K562 (cell line): ENCODE results near the gene TP63. TPM values are rescaled to one million over a fixed set of nuclear protein-coding genes. Genes with fewer than 3 reads are reported as not detected.

Experiments
- ATAC-seq: fragments of 200-7000 bp; cut with Tn5 transposase; 3 replicates; pipeline ENCODE4 v1.9.1; 2020; ENCODE audit warnings: moderate library complexity
- BruUV-seq: library from RNA; stranded (reverse); fragments of 400-500 nt; replicated peaks from 2 replicates; lab custom pipeline; 2021; lab: Mats Ljungman, UMichigan
- CTCF ChIA-PET: fragments of 300-600 bp; formaldehyde crosslinking; extraction: SDS; loops from one replicate; lab custom pipeline; 2021; ENCODE audit warnings: low intra/inter-chr PET ratio; lab: Yijun Ruan, JAX
- POLR2A ChIA-PET: fragments of 300-600, 350-650 bp; sonication (Branson Sonifier 250); formaldehyde crosslinking; extraction: SDS; loops from one replicate; lab custom pipeline; 2021; ENCODE audit warnings: antibody characterized with exemption, inconsistent platforms; lab: Yijun Ruan, JAX
- DNase-seq, 4 experiments: peaks; one replicate each; pipeline versions ENCODE4 v3.0.0 to v3.0.0-alpha.2; 2011 to 2018; ENCODE audit warnings: low spot score in 3 of 4, mixed read lengths in 3 of 4; ENCODE audit errors: extremely low read depth in 1 of 4
- FAIRE-seq: peaks from 2 replicates; lab custom pipeline; 2011; peaks lifted over from hg19 to GRCh38; lab: Jason Lieb, UNC
- H2AFZ ChIP-seq: 2 replicates; pipeline ENCODE4 v1.6.0; 2011; ENCODE audit warnings: low read depth, low read length, control low read depth, inconsistent platforms
- H3K27ac ChIP-seq: fragments of 200-600 bp; 3 replicates; pipeline ENCODE4 v1.8.0; 2011; ENCODE audit warnings: low read depth, mild to moderate bottlenecking, control low read depth, inconsistent platforms, low read length, moderate library complexity, mixed read lengths; ENCODE audit errors: extremely low read depth
- H3K27me3 ChIP-seq, 2 experiments: fragments of 300-600 bp in 1 of 2; 2 replicates in 1 of 2; 3 replicates in 1 of 2; pipeline versions ENCODE4 v1.6.0 to v1.8.0; 2011; ENCODE audit warnings: inconsistent platforms in 2 of 2, low read length in 2 of 2, mild to moderate bottlenecking in 1 of 2, mixed read lengths in 1 of 2, moderate library complexity in 1 of 2; ENCODE audit not compliant: control insufficient read depth in 2 of 2, insufficient read depth in 2 of 2
- H3K36me3 ChIP-seq: fragments of 300-600 bp; 3 replicates; pipeline ENCODE4 v1.8.0; 2011; ENCODE audit warnings: mild to moderate bottlenecking, low read length, inconsistent platforms; ENCODE audit not compliant: control insufficient read depth, insufficient read depth
- H3K4me1 ChIP-seq, 2 experiments: fragments of 200-600 bp in 1 of 2; replicated peaks in 1 of 2; 2 replicates in 1 of 2; 3 replicates in 1 of 2; pipeline versions ENCODE4 v1.5.1 to v1.8.0; 2011; ENCODE audit warnings: inconsistent platforms in 2 of 2, low read length in 2 of 2, mild to moderate bottlenecking in 1 of 2, mixed read lengths in 1 of 2, moderate library complexity in 1 of 2; ENCODE audit not compliant: control insufficient read depth in 2 of 2, insufficient read depth in 2 of 2
- H3K4me2 ChIP-seq: 2 replicates; pipeline ENCODE4 v1.6.1; 2011; ENCODE audit warnings: low read length, control low read depth, inconsistent platforms, mixed read lengths; ENCODE audit not compliant: insufficient read depth
- H3K4me3 ChIP-seq: fragments of 200-600 bp; sonication (generic), shearing (Covaris generic); 2 replicates; pipeline ENCODE4 v1.5.1; 2016; ENCODE audit warnings: control low read depth, inconsistent platforms
- H3K79me2 ChIP-seq: fragments of 200-600 bp; 3 replicates; pipeline ENCODE4 v1.8.0; 2011; ENCODE audit warnings: low read length, inconsistent platforms; ENCODE audit not compliant: control insufficient read depth, insufficient read depth
- H3K9ac ChIP-seq, 2 experiments: 2 replicates each; pipeline versions ENCODE4 v1.6.0 to v1.6.1; 2011; ENCODE audit warnings: low read depth in 2 of 2, low read length in 2 of 2, control low read depth in 1 of 2, inconsistent platforms in 1 of 2, mild to moderate bottlenecking in 1 of 2, mixed read lengths in 1 of 2; ENCODE audit not compliant: insufficient read depth in 1 of 2
- H3K9me1 ChIP-seq: one replicate; pipeline ENCODE4 v1.6.0; 2011; ENCODE audit warnings: inconsistent platforms, mild to moderate bottlenecking, low read length, moderate library complexity; ENCODE audit not compliant: control insufficient read depth, insufficient read depth
- H3K9me3 ChIP-seq: replicated peaks from 2 replicates; pipeline ENCODE4 v1.5.1; 2011; ENCODE audit warnings: low read depth, low read length, inconsistent platforms; ENCODE audit not compliant: control insufficient read depth, insufficient read depth
- H4K20me1 ChIP-seq: replicated peaks from 2 replicates; pipeline ENCODE4 v1.6.1; 2011; ENCODE audit warnings: low read length, inconsistent platforms, mixed read lengths; ENCODE audit not compliant: control insufficient read depth, insufficient read depth
- EHMT2 ChIP-seq: fragments of 450-650 bp; IDR thresholded peaks from 2 replicates; pipeline ENCODE4 v1.6.1; 2018; ENCODE audit warnings: antibody characterized with exemption
- FOXA3 ChIP-seq, 2 experiments: fragments of 450-650 bp in 1 of 2; sonication (generic) in 1 of 2; formaldehyde crosslinking; IDR thresholded peaks in 1 of 2; conservative IDR thresholded peaks in 1 of 2; 2 replicates each; pipeline versions ENCODE4 v1.4.0 to v1.8.0; 2020 to 2022; ENCODE audit warnings: mild to moderate bottlenecking in 2 of 2, missing genetic modification reagents in 1 of 2
- ILK ChIP-seq: fragments of 450-650 bp; IDR thresholded peaks from 2 replicates; pipeline ENCODE4 v1.6.1; 2016; ENCODE audit warnings: missing genetic modification characterization, low read depth, mild to moderate bottlenecking, missing compliant biosample characterization, moderate library complexity, borderline replicate concordance
- MYC ChIP-seq, 2 experiments: fragments of 250-450 bp in 1 of 2; sonication (Bioruptor Pico) in 1 of 2; IDR thresholded peaks; 2 replicates each; pipeline versions ENCODE4 v1.5.1 to v1.6.1; 2012 to 2021; ENCODE audit warnings: low read depth in 2 of 2, borderline replicate concordance in 1 of 2, improper control_type of control experiment in 1 of 2, low read length in 1 of 2, mild to moderate bottlenecking in 1 of 2, moderate library complexity in 1 of 2
- PYGO2 ChIP-seq: fragments of 450-650 bp; IDR thresholded peaks from 2 replicates; pipeline ENCODE4 v1.6.1; 2016; ENCODE audit warnings: mild to moderate bottlenecking, missing genetic modification characterization, moderate library complexity, missing compliant biosample characterization
- RBBP5 ChIP-seq: fragments of 200-600 bp; sonication (generic); IDR thresholded peaks from 2 replicates; pipeline ENCODE4 v1.6.1; 2012; ENCODE audit warnings: borderline replicate concordance, mild to moderate bottlenecking, low read length, control low read depth, inconsistent platforms; ENCODE audit not compliant: insufficient read depth, poor library complexity, severe bottlenecking
- STAT5A ChIP-seq: IDR thresholded peaks from 2 replicates; pipeline ENCODE4 v1.6.1; 2012; ENCODE audit warnings: low read length, inconsistent platforms, borderline replicate concordance
- U2AF2 ChIP-seq: fragments of 200-400 bp; formaldehyde crosslinking; optimal IDR thresholded peaks from 2 replicates; pipeline ENCODE3; 2017; ENCODE audit warnings: low read depth, mild to moderate bottlenecking, low read length
- WGBS: fragments of 100-300 bp; shearing (Covaris generic); methylation state at CpG from one replicate; pipeline ENCODE4 v1.1.6; 2016; ENCODE audit warnings: low coverage, mixed read lengths; ENCODE audit not compliant: insufficient coverage; ENCODE audit errors: missing lambda C conversion rate; 5-methylcytosine and 5-hydroxymethylcytosine counted together
- in situ Hi-C: fragments of 300-500 bp; cut with MboI; formaldehyde crosslinking; loops from 4 replicates; pipeline ENCODE4 v1.15.0; 2018; ENCODE audit warnings: inconsistent platforms, mixed read lengths
- intact Hi-C: fragments of 100-400 bp; cut with micrococcal nuclease; formaldehyde crosslinking; loops from 2 replicates; pipeline ENCODE4 v1.14.2; 2022
- polyA plus RNA-seq, 8 experiments: library from polyadenylated mRNA; depleted of rRNA in 4 of 8; stranded (reverse) in 5 of 8; unstranded in 3 of 8; fragments of >200 nt; fragmentation: Nextera tagmentation in 2 of 8; fragmentation: Illumina TruSeq in 1 of 8; extraction: Ambion mirVana in 2 of 8; extraction: Trizol in 1 of 8; gene quantifications; 2 replicates each; pipeline versions ENCODE4 v1.2.1 to v1.2.3, GENCODE V29; 2011 to 2014; ENCODE audit warnings: inconsistent platforms in 1 of 8, missing spikeins in 1 of 8
- total RNA-seq, 7 experiments: library from RNA; depleted of rRNA in 6 of 7; stranded (reverse); fragments of >200 nt in 6 of 7; fragmentation: Illumina TruSeq in 2 of 7; extraction: Trizol in 2 of 7; gene quantifications; 2 replicates each; pipeline versions ENCODE4 v1.2.1 to v1.2.3, GENCODE V29; 2011 to 2021; ENCODE audit warnings: low replicate concordance in 1 of 7

Gene TP63
- total and polyA plus RNA-seq, 9 of the 15 experiments (the other 6 are each of a cell fraction or from before 2014, with no cell fraction given), result 0.32 to 1.4 (median 0.50) TPM

DNA sequence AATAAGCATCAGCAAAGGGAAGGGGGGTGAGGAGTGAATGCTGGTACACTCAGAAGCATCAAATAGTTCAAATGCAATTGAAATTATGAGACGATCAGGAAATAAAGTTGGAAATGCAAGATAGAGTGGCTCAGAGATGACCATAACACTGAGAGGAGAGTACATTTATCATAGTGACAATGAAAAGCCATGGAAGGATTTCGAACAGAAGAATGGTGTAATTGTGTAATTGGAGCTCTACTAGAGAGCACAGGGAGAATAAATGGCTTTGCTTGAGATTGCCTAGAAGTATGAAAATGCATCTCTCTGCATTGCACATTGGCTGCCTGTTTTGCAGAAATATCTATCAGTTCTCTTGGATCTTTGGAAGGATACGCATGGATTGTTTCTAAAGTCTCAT, 163.3 kb downstream of the TP63 start:
- CTCF ChIA-PET, result no interaction called here
- in situ Hi-C loops, result no loop called here
- ATAC-seq, result no peak

DNA sequence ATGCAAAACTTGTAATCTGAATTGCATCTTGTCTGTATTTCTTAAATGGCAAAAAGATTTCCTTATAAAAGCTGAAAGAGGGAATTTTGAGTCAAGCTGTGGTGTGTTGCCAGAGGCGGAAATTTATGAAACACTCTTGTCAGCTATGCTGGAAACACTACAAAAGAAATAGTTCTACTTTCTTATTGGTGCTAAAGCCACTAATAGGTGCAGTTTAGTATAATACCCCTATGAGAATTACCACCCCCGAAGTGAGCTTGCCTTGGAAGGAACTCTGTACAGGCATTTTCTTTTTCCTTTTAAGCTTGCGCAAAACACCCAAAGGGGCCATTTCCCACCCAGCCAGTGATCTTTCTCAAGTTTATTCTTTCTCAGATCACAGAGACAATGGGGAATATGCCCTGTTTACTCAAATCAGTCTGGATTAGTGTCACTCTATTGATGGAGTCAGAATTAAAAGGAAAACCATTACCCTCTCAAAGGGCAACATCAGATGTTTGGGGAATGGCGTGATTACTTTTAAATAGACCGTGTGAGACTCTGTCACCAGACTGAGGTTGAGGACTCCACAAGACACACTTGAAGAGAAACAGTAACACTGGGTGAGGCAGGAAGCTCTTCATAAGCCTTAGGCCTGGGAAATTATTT, 166.0 kb downstream of the TP63 start:
- no peak overlapping the region for H3K9ac ChIP-seq
- H3K9me3 ChIP-seq, result no peaks in the 10 kb centered on the region
- no peak overlapping the region for H3K27ac ChIP-seq
- ChIA-PET CTCF (no interaction called here), POLR2A (no interaction called here)
- no peaks in the 10 kb centered on the region for H3K27me3 ChIP-seq
- no peaks in the 10 kb centered on the region for H4K20me1 ChIP-seq
- intact Hi-C loops, result no loop called here
- no peaks in the 10 kb centered on the region for H3K79me2 ChIP-seq
- no TSS peak for BruUV-seq
- FAIRE-seq (no peak), ATAC-seq (no peak), DNase-seq (no peak)
- no peaks in the 10 kb centered on the region for H3K36me3 ChIP-seq
- no peak overlapping the region for H3K4me2 ChIP-seq
- H2AFZ ChIP-seq, result no peak overlapping the region
- in situ Hi-C loops, result no loop called here
- H3K4me3 ChIP-seq, result no peak overlapping the region
- no peaks in the 10 kb centered on the region for H3K4me1 ChIP-seq
- H3K9me1 ChIP-seq, result no peaks in the 10 kb centered on the region
- 7% methylated on average over 5 of the region's 5 CpGs for WGBS
- TF ChIP-seq ILK (tag), result no peak
- TF ChIP-seq STAT5A, result no peak

More for the DNA sequence above, 163.3 kb downstream of the TP63 start:
- Histone ChIP-seq H3K9me3 (no peaks in the 10 kb centered on the region), H3K36me3 (no peaks in the 10 kb centered on the region), H3K4me3 (no peak overlapping the region), H4K20me1 (no peaks in the 10 kb centered on the region), H3K79me2 (no peaks in the 10 kb centered on the region), H2AFZ (no peak overlapping the region), H3K9me1 (no peaks in the 10 kb centered on the region), H3K4me1 (no peaks in the 10 kb centered on the region), H3K27ac (no peak overlapping the region), H3K9ac (no peak overlapping the region)
- no peak for DNase-seq
- WGBS, result 2% methylated on average over 3 of the region's 3 CpGs
- POLR2A ChIA-PET, result no interaction called here
- intact Hi-C loops, result no loop called here
- TF ChIP-seq FOXA3 (CRISPR knock-in tag; conservative IDR thresholded peaks at IDR 0.05 in 1 of 2, IDR thresholded peaks at IDR 0.05 in 1 of 2) (no peak), U2AF2 (no peak), PYGO2 (tag) (no peak), EHMT2 (no peak), MYC (IDR thresholded peaks at IDR 0.05; ENCODE audit: low read depth, low read length) (no peak), MYC (CRISPR knock-in tag; IDR thresholded peaks at IDR 0.05; ENCODE audit: borderline replicate concordance, low read depth) (no peak), RBBP5 (no peak)
- TF ChIP-seq, all 486 proteins: peak for 0
- Histone ChIP-seq H3K4me2 (no peak overlapping the region), H3K27me3 (no peaks in the 10 kb centered on the region)
- FAIRE-seq, result no peak
- no TSS peak for BruUV-seq
